ENCODE data around the gene C7orf57.

DNA sequence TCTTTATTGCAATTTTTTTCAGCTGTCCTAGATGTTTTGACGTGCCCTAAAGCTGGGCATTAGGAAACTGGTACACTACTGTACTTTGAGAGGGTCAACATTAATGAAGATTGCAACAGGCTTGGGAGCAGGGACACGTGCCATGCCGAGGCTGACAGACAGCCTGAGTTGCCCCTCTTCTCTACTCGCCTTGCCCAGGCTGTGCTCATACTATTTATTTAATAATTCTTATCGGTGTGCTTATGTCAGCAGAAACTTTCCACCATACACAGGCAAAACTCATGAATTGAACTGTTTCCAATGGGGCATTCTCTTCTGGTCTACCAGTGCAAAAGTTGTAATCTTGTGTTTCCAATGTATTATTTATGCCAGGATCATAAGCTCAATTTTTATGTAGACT is 24.4 kb downstream of the C7orf57 start:
- TF ChIP-seq CTCF (IDR thresholded peaks at IDR 0.05) (no peak), POLR2A (IDR thresholded peaks at IDR 0.05) (no peak), POLR2AphosphoS5 (IDR thresholded peaks at IDR 0.05) (no peak)
